Stimulated activated CD4-positive, alpha-beta T cell treated with anti-CD3 and anti-CD28 coated beads, Interleukin-2, amount 100 ng/mL, for 48 hours (primary cell): ENCODE data around the gene SLC48A1.

ENCODE experiments used
- DNase-seq, 2 donors: peaks; one replicate each; pipeline ENCODE4 v3.0.0-alpha.2; 2020

Gene SLC48A1

DNA sequence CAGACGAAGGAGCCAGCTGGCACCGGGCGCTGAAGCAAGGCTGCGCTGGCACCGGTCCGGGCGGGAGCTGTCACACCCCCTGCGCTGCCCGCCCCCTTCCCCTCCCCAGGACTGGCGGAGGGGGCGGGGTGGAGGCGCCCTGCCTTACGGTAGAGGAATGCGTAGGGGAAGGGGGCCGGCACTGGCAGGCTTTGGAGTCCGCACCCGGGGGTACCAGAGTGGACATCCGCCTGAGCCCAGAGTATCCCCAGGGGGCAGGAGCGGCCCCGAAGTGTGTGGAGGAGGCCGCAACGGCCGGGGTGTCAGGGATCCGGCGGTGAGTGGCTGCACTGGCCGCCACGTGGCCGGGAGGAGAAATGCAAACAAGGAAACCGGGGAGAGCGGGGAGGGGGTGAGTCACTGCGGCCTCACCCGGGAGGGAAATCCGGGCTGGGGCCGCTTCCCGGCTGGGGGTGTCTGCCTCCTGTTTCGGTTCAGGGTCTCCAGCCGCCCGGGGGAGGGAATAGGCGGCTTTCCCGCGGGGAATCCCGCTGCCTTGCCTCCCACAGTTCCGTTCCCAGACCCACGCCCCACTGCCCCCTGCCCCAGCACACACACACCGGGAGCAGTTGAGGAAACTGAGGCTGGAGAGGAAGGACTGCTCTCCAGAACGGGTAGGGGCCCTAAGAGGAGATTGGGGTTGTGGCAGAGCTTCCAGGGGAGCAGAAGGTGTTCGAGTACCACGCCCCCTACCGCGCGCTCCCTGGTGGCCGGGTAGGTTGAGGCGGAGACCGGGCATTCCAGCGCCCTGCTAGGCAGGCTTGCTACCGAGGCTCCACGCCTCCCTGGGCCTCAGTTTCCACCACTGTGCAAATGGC lies 14.0 kb upstream of the SLC48A1 start, which contains the start of gene RAPGEF3:
RAPGEF3 (minus strand) TSS at position 47 of the 857 bp plus-strand sequence. CDS start 324 bp downstream, outside the sequence.
- DNase-seq: peak; percentile 53 to 62

GRCh38 chr12:47762850-47763465 lies 10.1 kb upstream of the SLC48A1 start:
- DNase-seq: no peak

DNA sequence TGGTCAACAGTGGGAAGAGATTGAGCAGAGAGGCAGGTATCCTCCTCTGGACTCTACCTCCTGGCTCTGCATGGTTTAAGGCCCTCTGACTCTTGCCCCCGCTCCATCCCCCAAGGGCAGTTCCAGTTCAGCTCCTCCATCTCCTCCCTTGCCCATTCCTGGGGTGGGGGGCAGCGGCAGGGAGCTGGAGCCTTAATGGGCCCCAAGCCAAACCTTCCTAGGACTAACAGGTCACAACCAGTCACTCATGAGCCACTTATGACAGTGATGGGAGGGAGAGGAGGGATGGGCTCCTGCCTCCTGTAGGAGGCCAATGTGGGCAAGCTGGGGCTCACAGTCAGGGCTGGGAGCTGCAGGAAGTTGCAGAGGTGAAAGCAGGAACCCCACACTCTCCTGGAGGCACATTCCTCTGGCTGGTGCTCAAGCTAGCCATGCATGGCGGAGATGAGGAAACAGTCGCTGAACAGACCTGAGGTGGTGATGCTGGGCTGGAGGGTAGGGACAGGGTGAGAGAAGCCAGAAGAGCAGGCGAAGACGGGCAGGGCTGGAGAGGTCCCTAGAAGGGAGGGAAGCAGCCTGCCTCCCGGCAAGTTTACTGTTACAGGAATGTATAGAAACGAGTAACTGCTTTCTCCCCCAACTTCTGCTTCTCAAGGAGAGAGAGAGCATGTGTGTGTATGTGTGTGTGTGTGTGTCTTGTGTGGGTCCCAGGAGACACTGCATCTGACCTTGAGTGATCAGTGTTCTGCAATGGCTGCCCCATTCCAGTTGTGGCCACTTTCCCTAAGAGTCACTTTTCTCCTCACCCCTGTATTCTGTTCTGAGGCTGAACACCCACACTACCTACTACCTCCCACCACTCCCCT lies 9.3 kb upstream of the SLC48A1 start:
- no peak for DNase-seq

DNA sequence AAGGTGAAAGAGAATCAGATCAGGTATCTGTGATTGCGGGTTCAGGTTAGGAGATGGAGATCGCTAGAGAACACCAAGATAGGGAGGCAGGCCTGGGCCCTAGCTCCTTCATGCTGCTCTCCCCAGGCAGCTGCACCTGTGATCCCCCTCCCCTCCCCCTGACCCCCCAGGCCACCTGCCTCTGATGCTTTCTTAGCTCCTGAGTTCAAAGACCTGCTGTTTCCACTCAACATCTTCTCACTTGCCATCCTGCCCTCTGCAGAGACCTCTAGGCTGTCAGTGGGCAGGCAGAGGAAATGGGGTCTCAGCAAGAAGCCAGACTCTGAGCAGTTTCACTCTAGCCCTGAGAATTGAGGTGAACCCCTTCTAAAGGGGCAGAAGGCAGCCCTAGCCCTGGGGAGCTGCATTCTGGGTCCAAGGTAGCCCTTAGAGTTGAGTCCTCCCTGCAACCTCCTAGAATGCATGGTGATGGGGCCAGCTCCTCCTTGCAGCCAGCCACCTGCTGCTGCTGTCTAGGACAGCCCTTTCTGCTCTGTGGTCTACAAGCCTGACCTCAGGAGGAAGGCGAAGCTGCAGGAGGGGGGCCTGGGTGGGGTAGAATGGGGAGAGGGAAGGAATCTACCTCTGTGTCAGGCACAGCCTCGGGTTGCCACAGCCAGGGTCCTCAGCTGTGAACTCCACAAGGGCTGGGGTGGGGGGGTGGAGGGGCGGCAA lies 6.4 kb upstream of the SLC48A1 start:
- DNase-seq: no peak

- DNase-seq: peak; percentile 64 to 67
Measured at GRCh38 chr12:47767216-47767724, 5.8 kb upstream of the SLC48A1 start.

- DNase-seq: no peak
Measured at GRCh38 chr12:47768323-47768811, 4.7 kb upstream of the SLC48A1 start.

DNA sequence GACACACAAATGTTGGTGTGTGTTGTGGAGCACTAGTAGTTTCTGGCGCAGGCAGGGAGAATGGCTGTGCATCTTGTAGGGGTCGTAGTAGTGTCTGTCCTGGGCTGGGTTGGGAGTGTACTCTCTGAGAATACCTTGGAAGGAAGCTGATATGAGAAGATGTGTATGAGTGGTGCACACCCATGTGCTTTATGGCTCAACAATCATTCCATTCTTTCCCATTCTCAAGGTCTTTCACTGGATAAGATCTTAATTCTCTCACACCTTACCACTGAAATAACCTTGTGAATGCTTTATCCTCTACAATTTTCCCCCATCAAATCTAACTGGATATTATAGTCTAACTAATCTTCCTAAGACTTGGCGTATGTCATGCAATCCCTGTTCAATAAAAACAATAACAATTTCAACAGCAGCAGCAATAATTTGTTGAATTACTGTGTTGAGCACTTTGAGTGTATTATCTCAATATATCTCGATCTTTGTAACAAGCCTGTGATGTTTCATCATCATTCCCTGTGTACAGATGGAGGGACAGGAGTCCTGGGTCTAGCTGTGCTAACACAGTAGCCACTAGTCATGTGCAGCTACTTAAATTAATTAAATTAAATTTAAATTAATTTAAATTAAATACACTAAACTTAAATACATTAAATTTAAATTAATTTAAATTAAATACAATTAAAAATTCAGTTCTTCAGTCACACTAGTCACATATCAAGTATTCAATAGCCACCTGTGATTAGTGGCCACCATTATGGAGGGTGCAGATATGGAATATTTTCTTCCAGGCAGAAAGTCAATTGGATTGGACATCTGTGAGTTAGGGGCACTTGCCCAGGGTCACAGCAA lies 3.6 kb upstream of the SLC48A1 start:
- DNase-seq: no peak

- no peak for DNase-seq
Measured at GRCh38 chr12:47770086-47770726, 2.8 kb upstream of the SLC48A1 start.

DNA sequence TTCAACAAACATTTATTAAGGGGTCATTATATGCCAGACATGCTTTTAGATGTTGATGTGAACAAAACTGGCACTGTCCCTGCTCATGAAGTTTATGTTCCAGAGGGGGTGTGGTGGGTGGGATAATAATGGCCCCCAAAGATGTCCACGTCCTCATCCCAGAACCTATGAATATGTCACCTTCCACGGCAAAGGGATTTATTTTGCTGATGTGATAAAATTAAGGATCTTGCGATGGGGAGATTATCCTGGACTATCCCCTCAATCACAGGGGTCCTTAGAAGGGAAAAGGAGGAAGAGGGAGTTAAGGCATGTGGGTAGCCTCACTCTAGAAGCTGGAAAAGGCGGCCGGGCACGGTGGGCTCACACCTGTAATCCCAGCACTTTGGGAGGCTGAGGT lies 1.7 kb upstream of the SLC48A1 start:
- DNase-seq: no peak

DNA sequence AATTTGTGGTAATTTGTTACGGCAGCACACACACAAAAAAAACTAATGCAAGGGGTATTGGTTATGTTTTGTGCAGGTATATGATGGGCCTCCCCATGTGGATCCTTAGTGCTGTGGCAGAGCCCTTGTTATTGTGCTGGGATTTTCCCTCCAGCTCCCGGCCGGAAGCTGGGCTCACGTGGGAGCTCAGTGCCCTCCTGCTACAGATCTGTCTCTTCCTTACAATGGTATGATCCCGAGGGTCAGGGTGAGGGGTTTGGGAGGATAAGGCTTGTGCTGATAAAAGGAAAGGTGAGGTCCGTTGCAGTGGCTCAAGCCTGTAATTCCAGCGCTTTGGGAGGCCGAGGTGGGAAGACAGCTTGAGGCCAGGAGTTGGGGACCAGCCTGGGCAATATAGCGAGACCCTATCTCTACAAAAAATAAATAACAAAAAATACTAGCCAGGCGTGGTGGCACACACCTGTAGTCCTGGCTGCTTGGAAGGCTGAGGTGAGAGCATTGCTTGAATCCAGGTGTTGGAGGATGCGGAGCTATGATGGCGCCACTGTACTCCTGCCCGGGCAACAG lies 861 bp upstream of the SLC48A1 start:
- DNase-seq: no peak

- no peak for DNase-seq
Measured at GRCh38 chr12:47772738-47773061, 338 bp upstream of the SLC48A1 start.

DNA sequence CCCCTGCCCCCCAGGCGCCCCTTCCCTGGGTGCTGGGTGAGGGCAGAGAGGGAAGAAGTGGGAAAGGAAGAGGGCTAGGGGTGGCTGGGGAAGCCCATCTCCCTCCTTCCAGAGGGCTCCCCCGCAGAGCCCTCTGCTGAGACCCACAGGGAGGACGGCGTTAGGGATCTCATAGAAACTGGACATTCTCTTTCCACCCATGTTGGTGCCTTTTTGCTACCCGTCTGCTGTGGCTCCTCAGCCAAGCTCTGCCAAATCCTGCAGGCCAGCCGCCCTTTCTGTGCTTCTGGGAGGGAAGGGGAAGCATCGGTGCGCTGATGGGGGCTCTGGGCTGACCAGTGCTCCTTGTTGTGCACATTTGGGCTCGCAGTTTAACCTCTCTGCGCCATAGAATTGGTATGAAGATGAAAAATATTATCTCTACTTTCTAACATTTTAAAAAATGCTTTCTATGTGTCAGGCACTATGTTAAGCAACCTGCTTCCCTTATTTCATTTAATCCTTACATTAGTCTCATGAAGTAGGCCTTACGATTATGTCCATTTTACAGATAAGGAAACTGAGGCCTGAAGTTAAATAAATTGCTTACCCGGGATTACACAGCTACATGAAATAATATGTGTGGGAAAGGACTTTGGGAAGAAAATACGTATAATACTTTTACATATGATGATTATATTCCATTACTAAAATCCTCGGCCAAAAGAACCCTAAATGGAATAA lies 981 bp downstream of the SLC48A1 start:
- DNase-seq: no peak

- DNase-seq: no peak
Measured at GRCh38 chr12:47774663-47775062, 1.6 kb downstream of the SLC48A1 start.

DNA sequence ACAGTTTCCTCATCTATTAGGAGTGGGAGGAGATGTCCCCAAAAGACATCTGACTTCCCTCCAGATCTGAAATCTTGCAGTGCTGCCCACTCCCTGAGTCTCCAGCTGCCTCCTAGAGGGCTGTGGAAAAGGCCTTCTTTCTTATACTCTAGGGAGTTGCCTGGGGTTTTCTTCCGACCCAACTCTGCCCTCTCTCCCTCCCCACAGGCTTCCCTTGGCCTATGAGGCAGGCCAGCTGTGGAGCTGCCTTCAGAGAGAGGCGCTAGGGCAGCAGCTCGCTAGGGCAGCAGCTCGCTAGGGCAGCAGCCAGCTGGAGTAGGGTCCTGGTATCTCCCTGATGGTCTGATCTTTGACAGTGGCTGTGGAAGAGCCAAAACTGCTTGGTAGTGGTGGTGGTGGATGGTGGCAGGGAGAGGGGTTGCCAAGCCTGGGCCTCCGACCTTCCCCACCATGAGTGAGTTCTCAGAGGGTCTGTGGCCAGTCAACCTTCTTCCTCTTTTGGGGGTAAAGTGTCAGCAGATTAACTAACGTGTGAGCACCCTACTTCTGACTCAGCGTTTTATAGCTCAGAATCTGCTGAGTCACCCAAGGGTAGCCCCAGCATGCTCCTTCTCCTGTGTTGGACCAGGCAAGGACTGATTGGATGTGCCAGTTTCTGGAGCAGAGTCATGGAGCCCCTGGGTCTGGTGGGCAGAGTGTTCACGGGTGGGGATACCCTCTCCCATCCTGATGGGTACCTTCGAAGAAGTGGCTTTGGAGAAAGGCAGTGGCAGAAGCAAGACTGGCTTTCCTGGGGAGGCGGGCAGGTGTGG lies 2.3 kb downstream of the SLC48A1 start:
- no peak for DNase-seq

DNA sequence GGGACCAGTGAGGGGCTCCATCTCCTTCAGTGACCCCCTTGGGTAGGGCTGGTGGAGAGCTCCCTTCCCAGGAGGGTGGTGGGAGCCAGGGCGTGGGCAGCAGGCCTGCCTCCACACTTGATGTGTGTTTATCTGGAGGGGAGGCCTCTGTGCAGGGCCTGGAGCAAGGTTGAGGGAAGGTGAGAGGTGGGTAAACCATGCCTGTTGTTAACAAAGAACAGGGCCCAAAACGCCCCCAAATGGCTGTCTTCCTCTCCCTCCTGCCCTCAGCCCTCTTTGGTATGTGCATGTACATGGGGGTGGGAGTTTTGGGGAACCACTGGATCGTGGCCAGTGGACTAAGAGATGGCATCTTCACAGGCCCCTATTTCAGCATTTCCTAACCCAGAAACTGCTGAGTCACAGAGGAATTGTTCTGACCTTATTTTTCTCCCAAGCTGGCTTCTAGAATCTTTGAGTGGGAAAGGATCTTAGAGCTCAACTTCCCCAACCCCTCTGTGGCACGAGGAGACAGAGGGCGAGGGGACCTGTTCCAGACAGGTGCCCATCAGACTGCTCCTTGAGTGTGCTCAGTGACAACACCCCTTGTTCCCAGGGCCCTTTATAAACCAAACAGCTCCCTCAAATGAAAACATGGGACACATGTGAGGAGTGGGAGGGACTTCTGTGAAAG lies 3.6 kb downstream of the SLC48A1 start:
- DNase-seq: no peak

GRCh38 chr12:47777151-47777550 lies 4.1 kb downstream of the SLC48A1 start:
- DNase-seq: no peak

DNA sequence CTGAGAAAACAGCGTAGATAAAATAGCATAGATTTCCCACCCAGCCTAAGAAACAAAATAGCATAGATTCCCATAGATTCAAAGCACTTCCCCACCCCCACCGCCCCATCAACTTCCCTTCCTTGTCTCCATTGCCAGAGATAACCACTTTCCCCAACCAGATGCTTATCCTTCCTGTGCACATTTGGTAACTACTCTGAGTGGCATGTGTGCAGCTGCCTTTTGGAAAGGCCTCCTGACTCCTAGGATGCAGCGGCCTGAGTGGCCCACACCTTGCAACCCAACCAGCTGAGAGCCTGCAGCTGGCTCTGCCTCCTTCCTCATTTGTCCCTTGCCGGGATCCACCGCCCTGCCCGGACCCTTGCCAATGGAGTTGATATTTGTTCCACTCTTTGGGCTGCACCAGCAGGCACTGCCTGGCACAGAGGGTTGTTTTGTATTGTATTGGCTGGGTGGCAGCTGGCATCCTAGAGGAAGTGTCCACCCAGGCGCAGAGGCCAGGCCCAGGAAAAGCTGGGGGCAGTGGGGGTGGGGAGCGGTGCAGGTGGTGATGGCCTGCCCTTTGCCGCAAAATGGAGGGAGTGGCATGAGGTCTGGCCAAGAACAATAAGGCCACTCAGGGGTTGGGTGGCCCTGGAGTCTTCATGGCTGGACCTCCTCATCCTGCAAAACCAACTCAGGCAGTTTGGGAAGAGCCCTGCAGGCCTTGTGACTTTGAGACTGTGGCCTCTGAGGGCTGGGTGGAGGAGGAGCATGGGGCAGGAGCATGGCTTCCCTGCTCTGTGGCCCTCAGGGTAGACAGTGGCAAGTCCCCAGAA lies 4.9 kb downstream of the SLC48A1 start:
- DNase-seq: no peak
